ENCODE data around the gene POLR3F.
"Not testable (repeated sequence)": the region's sequence is repeated elsewhere in the genome, so short reads cannot be mapped to it uniquely, and the experiment has no call there.

The POLR3F gene

DNA sequence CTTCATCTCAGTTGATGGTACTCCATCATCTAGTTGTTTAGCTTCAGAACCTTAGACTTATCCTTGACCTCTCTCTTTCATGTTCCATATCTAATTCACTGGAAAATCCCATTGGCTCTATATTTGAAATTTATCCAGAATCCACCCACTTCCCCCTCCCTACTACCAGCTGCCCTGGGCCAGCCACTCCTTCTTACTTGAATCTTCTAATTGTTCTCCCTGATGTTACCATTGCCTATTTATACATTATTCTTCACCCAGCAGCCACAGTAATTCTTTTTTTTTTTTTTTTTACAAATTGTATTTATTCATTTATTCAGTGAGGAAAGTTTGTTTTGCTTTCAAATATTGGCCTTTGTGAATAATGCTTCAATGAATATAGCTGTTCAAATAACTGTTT lies 48.8 kb downstream of the POLR3F start:
- TF ChIP-seq, protein P1, sequence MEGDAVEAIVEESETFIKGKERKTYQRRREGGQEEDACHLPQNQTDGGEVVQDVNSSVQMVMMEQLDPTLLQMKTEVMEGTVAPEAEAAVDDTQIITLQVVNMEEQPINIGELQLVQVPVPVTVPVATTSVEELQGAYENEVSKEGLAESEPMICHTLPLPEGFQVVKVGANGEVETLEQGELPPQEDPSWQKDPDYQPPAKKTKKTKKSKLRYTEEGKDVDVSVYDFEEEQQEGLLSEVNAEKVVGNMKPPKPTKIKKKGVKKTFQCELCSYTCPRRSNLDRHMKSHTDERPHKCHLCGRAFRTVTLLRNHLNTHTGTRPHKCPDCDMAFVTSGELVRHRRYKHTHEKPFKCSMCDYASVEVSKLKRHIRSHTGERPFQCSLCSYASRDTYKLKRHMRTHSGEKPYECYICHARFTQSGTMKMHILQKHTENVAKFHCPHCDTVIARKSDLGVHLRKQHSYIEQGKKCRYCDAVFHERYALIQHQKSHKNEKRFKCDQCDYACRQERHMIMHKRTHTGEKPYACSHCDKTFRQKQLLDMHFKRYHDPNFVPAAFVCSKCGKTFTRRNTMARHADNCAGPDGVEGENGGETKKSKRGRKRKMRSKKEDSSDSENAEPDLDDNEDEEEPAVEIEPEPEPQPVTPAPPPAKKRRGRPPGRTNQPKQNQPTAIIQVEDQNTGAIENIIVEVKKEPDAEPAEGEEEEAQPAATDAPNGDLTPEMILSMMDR (IDR thresholded peaks at IDR 0.05; ENCODE audit: low read depth, low read length): no peak
- no peak for DNase-seq (ENCODE audit: low read depth in 2 of 2)
- H3K4me3 ChIP-seq (replicated peaks in 1 of 2; ENCODE audit: low read depth in 2 of 2, low read length in 2 of 2): no peak overlapping the region

GRCh38 chr20:18522066-18522465 lies 54.9 kb downstream of the POLR3F start:
- peak in 1 of 2 donors; percentile 37 for DNase-seq (ENCODE audit: low read depth in 2 of 2)
- not testable (repeated sequence) for H3K4me3 ChIP-seq (replicated peaks in 1 of 2; ENCODE audit: low read depth in 2 of 2, low read length in 2 of 2)

GRCh38 chr20:18523066-18523465 lies 55.9 kb downstream of the POLR3F start:
- no peak for DNase-seq (ENCODE audit: low read depth in 2 of 2)
- TF ChIP-seq, protein P1 (IDR thresholded peaks at IDR 0.05; ENCODE audit: low read depth, low read length): no peak
- no peak overlapping the region for H3K4me3 ChIP-seq (replicated peaks in 1 of 2; ENCODE audit: low read depth in 2 of 2, low read length in 2 of 2)

DNA sequence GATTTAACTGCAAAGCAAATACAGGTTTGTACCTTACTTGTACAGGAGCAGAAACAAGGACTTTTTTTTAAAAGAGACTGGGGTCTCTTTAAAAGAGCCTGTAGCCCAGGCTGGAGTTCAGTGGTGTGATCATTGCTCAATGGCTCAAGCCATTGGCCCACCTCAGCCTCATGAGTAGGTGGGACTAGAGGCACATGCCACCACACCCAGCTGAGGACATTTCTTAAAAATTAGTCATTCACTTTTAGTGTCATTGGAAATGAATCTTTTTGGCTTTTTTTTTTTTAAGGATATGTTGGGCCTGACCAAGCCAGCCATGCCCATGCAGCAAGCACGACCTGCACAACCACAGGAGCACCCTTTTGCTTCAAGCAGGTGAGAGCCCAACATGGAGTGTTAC lies 57.5 kb downstream of the POLR3F start:
- peak; percentile 29 to 84 for DNase-seq (ENCODE audit: low read depth in 2 of 2)
- TF ChIP-seq, protein P1 (IDR thresholded peaks at IDR 0.05; ENCODE audit: low read depth, low read length): no peak
- no peak overlapping the region for H3K4me3 ChIP-seq (replicated peaks in 1 of 2; ENCODE audit: low read depth in 2 of 2, low read length in 2 of 2)

DNA sequence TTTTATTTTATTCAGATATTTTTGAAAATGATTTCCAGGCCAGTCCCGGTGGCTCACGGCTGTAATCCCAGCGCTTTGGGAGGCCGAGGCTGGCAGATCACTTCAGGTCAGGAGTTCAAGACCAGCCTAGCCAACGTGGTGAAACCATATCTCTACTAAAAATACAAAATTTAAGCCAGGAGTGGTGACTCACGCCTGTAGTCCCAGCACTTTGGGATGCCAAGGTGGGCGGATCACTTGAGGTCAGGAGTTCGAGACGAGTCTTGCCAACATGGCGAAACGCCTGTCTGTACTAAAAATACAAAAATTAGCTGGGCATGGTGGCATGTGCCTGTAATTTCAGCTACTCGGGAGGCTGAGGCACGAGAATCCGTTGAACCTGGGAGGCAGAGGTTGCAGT lies 59.6 kb downstream of the POLR3F start:
- DNase-seq (ENCODE audit: low read depth in 2 of 2): peak; percentile 24 to 25

GRCh38 chr20:18527339-18527738 lies 60.1 kb downstream of the POLR3F start:
- H3K4me3 ChIP-seq (replicated peaks in 1 of 2; ENCODE audit: low read depth in 2 of 2, low read length in 2 of 2): no peak overlapping the region
- DNase-seq (ENCODE audit: low read depth in 2 of 2): no peak
- TF ChIP-seq, protein P1 (IDR thresholded peaks at IDR 0.05; ENCODE audit: low read depth, low read length): no peak

More for the DNA sequence above, 59.6 kb downstream of the POLR3F start:
- not testable (repeated sequence) for H3K4me3 ChIP-seq (replicated peaks in 1 of 2; ENCODE audit: low read depth in 2 of 2, low read length in 2 of 2)

GRCh38 chr20:18527836-18528235 lies 60.6 kb downstream of the POLR3F start:
- no peak overlapping the region for H3K4me3 ChIP-seq (replicated peaks in 1 of 2; ENCODE audit: low read depth in 2 of 2, low read length in 2 of 2)
- peak in 1 of 2 donors; percentile 67 for DNase-seq (ENCODE audit: low read depth in 2 of 2)
- TF ChIP-seq, protein P1 (IDR thresholded peaks at IDR 0.05; ENCODE audit: low read depth, low read length): no peak

- TF ChIP-seq, protein P1 (IDR thresholded peaks at IDR 0.05; ENCODE audit: low read depth, low read length): no peak
Measured at GRCh38 chr20:18529041-18529440, 61.9 kb downstream of the POLR3F start.

More at GRCh38 chr20:18529041-18529440, 61.9 kb downstream of the POLR3F start:
- no peak overlapping the region for H3K4me3 ChIP-seq (replicated peaks in 1 of 2; ENCODE audit: low read depth in 2 of 2, low read length in 2 of 2)
- DNase-seq (ENCODE audit: low read depth in 2 of 2): no peak
